Measurements from ENCODE around the gene PIAS1.

PIAS1 gene

DNA sequence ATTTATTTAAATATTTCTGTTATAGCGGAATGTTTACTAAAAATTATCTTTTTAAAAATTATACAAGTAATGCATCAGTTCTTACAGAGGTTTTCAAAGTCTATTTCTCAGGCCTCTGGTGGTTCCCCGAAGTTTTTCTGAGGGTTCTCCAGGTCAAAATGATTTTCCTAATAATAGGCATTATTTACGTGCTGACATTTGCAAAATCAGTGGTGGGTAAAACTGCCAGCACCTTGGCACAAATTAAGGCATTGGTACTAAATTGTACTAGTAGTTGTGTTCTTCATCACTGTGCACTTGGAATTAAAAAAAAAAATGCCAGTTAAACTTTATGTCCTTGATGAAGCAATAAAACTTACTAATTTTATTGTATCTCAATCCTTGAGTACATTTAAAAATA is 9.5 kb downstream of the PIAS1 start:
- DNase-seq, result no peak

- DNase-seq, result no peak
These were observed 19.6 kb downstream of the PIAS1 start for GRCh38 chr15:68073576-68074288.

DNA sequence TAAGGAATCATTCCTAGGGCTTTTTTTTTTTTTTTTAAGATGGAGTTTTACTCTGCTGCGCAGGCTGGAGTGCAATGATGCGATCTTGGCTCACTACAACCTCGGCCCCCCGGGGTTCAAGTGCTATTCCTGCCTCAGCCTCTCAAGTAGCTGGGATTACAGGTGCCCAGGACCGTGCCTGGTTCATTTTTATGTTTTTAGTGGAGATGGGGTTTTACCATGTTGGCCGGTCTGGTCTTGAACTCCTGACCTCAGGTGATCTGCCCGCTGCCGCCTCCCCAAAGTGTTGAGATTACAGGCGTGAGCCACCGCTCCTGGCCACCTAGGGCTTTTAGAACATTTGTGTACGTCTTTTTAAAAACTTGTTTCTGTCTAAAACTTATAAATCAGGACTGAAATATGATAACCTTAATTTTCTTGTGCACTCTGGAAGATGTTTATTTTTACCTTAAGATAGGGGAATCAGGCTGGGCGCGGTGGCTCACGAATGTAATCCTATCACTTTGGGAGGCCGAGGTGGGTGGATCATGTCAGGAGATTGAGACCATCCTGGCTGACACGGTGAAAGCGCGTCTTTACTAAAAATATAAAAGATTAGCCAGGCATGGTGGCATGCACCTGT is 21.8 kb downstream of the PIAS1 start:
- DNase-seq, result no peak

DNA sequence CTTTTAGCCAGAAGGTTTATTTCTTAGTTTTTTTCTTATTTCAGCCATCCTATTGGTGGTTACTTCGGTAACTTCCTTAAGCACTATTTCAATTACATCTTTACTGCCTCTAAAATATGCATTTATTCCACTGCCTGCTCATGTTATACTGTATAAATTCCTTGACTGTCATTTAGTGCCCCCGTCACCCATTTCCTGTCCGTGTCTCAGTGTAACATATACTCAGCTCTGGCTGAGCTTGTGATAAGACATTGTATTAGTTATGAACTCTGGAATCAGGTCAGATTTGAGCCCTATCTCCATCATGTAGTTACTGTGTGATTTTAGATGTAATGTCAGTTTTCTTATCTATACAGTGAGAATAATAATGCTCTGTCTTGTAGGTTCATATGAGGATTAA is 24.2 kb downstream of the PIAS1 start:
- no peak for DNase-seq

GRCh38 chr15:68080334-68080733 is 26.2 kb downstream of the PIAS1 start:
- no peak for DNase-seq

GRCh38 chr15:68080783-68081182 is 26.7 kb downstream of the PIAS1 start:
- no peak for DNase-seq

GRCh38 chr15:68081869-68082505 is 27.9 kb downstream of the PIAS1 start:
- DNase-seq, result no peak

DNA sequence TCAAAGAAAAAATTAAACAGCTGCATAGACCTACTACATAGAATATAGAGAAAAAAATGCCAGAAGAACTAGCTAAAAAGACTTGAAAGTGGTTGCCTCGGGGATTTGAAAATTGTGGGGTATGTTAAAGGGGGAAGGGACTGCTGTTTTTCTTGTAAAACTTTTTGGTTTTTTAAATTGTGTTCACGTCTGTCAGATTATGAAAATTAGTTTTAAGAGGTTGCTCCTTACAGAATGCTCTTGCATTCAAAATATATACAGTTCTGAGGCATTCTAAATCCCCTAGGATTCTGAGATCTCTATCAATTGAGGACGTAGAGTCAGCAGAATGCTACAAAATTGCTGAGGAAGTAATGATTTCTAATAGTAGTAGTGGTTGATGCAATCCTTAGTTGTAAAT is 28.6 kb downstream of the PIAS1 start:
- DNase-seq, result no peak

GRCh38 chr15:68083463-68083862 is 29.3 kb downstream of the PIAS1 start:
- no peak for DNase-seq

GRCh38 chr15:68085052-68085451 is 30.9 kb downstream of the PIAS1 start:
- no peak for DNase-seq

- DNase-seq, result no peak
These were observed 37.6 kb downstream of the PIAS1 start for GRCh38 chr15:68091743-68092142.

- no peak for DNase-seq
These were observed 42.0 kb downstream of the PIAS1 start for GRCh38 chr15:68096099-68096498.

DNA sequence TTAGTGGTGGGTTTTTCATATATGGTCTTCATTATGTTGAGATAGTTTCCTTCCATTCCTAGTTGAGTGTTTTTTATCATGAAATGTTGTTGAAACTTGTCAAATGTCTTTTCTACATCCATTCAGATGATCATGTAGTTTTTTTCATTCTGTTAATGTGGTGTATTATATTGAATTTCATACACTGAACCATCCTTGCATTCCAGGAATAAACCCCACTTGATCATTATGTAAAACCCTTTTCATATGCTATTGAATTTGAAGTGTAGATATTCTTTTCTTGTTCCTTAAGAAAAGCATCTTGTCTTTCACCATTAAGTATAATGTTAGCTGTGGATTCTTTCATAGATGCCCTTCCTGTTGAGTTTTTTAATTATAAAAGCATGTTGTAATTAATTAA is 42.9 kb downstream of the PIAS1 start:
- no peak for DNase-seq

- no peak for DNase-seq
These were observed 44.4 kb downstream of the PIAS1 start for GRCh38 chr15:68098465-68098864.

DNA sequence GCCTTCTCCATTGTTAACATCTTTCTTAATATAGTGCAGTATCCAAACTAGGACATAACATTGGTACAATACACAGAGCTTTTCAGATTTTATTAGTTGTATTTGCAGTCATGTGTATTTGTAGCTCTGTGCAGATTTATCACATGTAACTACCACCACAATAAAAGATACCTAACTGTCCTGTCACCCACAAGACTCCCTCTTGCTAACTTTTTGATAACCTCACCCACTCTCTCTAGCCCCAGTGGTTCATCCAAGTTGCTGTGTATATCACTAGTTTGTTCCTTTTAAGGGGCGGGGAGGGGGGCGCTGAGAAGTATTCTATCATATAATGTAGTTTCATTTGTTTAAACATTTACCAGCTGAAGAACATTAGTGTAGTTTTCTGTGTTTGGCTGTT is 46.1 kb downstream of the PIAS1 start:
- no peak for DNase-seq

- DNase-seq, result no peak
These were observed 49.5 kb downstream of the PIAS1 start for GRCh38 chr15:68103603-68104002.

DNA sequence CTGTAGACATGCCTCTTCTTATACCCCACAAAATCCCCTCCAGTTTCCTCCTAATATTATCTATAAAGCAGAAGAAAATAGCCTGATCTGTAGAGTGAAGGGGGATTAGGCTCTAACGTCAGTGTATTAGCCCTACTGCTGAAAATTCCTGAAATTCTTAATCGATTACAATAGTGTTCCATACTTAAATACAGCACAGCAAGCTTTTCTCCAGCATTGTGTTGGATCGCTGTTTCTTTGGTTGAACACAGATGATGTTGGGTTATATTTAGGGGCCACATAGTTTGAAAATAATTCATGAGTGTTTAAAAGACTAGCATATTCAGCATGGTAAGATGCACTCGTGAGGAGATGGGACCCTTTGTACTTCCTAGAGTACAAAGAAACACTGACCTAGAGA is 52.5 kb downstream of the PIAS1 start:
- DNase-seq, result no peak

GRCh38 chr15:68107142-68107541 is 53.0 kb downstream of the PIAS1 start:
- DNase-seq, result no peak

DNA sequence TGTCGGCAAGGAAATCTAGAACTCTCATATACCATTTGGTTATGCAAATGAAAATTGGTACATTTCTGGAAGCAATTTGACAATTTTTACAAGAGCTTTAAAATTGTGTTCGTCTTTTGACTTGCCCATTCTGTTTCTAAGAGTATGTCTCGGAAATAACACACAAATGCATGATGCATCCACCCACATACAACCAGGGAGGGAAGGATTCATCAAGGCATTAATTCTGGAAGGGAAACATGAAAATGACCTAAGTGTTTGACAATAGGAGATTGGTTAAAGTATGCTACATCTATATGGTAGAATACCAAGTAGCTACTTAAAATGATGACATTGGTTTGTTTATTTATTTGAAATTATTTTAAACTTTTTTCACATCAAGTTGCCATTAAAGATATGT is 58.6 kb downstream of the PIAS1 start:
- no peak for DNase-seq

DNA sequence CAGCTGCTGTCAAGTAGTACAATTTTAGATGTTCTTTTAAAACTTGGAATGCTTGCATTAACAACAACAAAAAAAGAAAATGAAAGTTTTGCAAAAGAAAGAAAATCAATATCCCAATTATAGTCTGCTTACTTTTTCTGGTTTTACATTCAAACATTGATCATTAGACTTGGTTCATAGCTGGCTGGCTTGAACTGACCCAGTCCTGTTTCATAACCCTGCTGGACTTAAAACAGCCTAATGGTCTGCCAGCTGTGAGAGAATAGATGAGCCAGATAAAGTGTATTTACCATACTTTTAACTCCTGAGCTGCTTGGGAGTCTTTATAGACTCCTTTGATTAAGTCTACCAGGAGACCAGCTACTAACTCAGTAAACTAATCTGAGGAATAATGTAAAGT is 59.2 kb downstream of the PIAS1 start:
- DNase-seq, result no peak

GRCh38 chr15:68113751-68114150 is 59.6 kb downstream of the PIAS1 start:
- DNase-seq, result no peak

- peak in 1 of 5 donors; percentile 7 for DNase-seq
These were observed 60.2 kb downstream of the PIAS1 start for GRCh38 chr15:68114356-68114755.

DNA sequence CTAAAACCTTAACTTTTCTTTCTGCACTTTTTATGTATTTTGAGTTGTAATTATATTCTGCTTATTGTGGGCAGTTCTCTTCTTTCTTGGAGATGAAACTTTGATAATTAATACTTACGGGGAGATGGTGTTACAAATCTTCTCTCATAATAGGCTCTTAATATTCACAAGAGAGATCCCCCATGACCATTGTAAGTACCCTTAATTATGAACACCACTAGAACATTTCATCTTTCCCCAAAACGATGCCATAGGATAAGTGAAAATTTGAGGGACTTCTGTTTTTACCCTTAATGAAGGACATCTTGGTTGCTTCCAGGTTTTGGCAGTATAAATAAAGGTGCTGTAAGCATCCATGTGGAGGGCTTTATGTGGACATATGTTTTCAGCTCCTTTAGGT is 60.7 kb downstream of the PIAS1 start:
- no peak for DNase-seq

DNA sequence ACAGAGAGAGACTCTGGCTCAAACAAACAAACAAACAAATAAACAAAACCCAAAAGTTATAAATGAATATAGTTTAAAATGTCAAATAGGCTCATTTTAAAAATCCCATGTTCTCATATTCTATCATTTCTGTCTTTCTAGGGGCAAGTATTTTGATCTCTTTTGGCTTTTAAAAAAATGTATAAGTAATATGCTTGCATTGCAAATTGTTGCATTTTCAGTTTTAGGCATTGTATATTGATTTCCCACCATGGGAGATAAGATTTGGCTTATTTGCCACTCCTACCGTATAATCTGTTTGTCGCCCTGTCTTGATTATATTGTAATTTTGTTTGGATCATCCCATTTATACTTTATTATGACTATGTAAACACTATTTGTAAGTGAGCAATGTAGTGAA is 70.6 kb downstream of the PIAS1 start:
- DNase-seq, result no peak

Measured in T-helper 1 cell (primary cell).